Lower leg skin (tissue), 3 donors: ENCODE measurements around the gene ANO2.

Source experiments
- POLR2A ChIP-seq, 2 donors: fragments of 450-650 bp; IDR thresholded peaks; one replicate each; pipeline ENCODE4 v1.6.1; 2016 to 2017; ENCODE audit warnings: antibody characterized with exemption in 2 of 2, mild to moderate bottlenecking in 1 of 2, moderate library complexity in 1 of 2
- TF ChIP-seq, protein P1 (sequence below), 3 donors: fragments of 450-650 bp; IDR thresholded peaks; one replicate each; pipeline ENCODE4 v1.5.1; 2016; ENCODE audit warnings: antibody characterized with exemption in 3 of 3, mild to moderate bottlenecking in 3 of 3, moderate library complexity in 2 of 3

DNA sequence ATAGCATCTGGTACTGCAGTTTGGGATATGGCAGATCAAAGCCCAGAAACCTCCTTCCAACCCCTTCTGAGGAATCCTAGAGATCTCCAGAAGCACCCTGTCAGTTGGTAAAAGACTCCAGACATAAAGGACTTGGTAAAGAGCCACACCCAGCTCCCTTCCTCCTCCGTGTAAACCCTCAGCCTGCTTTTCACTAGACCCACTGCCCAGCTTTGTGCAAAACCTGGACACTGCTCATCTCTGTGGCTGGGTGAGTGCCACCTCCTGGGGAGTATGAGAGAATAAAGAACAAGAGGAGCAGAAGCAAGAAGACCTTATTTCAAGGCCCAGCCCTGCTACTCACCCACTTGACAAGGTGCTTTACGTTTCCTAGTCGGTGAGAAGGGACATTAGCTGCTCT, 33.0 kb downstream of the ANO2 start:
- TF ChIP-seq, protein P1, sequence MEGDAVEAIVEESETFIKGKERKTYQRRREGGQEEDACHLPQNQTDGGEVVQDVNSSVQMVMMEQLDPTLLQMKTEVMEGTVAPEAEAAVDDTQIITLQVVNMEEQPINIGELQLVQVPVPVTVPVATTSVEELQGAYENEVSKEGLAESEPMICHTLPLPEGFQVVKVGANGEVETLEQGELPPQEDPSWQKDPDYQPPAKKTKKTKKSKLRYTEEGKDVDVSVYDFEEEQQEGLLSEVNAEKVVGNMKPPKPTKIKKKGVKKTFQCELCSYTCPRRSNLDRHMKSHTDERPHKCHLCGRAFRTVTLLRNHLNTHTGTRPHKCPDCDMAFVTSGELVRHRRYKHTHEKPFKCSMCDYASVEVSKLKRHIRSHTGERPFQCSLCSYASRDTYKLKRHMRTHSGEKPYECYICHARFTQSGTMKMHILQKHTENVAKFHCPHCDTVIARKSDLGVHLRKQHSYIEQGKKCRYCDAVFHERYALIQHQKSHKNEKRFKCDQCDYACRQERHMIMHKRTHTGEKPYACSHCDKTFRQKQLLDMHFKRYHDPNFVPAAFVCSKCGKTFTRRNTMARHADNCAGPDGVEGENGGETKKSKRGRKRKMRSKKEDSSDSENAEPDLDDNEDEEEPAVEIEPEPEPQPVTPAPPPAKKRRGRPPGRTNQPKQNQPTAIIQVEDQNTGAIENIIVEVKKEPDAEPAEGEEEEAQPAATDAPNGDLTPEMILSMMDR (IDR thresholded peaks at IDR 0.05), result no peak
- TF ChIP-seq POLR2A (IDR thresholded peaks at IDR 0.05), result no peak
